AG09319 (cell line): ENCODE results near the gene SLC35F4.

Experiments
- DNase-seq: peaks from one replicate; pipeline ENCODE4 v3.0.0-alpha.2; 2010; ENCODE audit warnings: low read depth; ENCODE audit errors: extremely low read depth
- TF ChIP-seq, protein P1 (sequence below): IDR thresholded peaks from 2 replicates; pipeline ENCODE4 v1.5.1; 2011; ENCODE audit warnings: low read depth, mild to moderate bottlenecking, inconsistent platforms, low read length, moderate library complexity

Gene SLC35F4

DNA sequence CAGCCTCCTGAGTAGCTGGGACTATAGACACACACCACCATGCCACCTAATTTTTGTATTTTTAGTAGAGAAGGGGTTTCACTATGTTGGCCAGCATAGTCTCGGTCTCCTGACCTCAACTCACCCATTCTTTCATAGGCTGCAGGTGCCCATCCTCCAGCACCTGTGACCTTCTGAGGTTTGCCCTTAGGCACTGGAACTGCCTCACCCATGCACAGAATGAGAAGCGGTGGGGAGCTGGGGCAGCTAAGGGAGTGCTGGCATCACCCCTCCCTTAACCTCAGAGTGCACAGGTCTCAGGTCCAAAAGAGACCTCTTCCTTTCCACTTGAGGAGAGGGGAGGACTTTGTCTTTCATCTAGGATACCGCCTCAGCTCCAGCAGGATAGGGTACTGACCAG is 194.9 kb downstream of the SLC35F4 start:
- TF ChIP-seq, protein P1, sequence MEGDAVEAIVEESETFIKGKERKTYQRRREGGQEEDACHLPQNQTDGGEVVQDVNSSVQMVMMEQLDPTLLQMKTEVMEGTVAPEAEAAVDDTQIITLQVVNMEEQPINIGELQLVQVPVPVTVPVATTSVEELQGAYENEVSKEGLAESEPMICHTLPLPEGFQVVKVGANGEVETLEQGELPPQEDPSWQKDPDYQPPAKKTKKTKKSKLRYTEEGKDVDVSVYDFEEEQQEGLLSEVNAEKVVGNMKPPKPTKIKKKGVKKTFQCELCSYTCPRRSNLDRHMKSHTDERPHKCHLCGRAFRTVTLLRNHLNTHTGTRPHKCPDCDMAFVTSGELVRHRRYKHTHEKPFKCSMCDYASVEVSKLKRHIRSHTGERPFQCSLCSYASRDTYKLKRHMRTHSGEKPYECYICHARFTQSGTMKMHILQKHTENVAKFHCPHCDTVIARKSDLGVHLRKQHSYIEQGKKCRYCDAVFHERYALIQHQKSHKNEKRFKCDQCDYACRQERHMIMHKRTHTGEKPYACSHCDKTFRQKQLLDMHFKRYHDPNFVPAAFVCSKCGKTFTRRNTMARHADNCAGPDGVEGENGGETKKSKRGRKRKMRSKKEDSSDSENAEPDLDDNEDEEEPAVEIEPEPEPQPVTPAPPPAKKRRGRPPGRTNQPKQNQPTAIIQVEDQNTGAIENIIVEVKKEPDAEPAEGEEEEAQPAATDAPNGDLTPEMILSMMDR, result no peak
- no peak for DNase-seq

DNA sequence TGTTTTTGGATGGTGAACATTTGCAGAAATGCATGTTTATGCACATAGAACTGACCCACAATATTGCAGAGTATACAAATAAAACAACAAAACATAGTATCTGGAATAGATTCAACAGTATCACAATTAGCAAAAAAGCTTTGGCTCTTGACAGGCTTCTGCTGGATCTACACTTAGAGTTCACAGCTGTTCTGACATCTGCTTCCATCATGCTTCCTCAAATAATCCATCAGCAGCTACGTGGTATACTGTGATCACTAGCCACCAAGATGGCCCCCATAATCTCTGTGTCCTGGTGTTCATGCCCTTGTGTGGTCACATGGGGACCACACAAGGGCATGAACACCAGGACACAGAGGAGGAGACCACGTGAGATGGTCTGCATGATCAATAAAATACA is 205.7 kb downstream of the SLC35F4 start:
- no peak for DNase-seq

DNA sequence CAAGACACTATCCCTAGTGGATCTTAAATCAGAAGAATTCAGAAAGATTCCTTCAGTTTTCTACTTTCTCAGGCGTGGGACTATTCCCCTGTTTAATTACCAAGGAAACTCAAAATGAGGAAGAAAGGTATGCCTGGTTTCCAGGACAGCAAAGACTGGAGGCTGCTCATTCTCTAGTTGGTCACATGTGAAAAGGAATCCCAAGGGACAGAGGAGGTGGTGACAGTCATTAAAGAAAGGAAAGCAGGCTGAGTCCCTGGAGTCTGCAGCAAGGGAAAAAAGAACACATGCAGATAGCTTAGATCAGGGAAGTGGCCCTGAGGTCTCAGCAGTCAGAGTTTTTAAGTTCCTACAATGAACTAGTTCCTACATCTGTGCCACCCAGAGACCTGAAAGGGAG is 206.8 kb downstream of the SLC35F4 start:
- no peak for DNase-seq
- TF ChIP-seq, protein P1, result no peak

More for the DNA sequence above, 205.7 kb downstream of the SLC35F4 start:
- TF ChIP-seq, protein P1, result no peak

DNA sequence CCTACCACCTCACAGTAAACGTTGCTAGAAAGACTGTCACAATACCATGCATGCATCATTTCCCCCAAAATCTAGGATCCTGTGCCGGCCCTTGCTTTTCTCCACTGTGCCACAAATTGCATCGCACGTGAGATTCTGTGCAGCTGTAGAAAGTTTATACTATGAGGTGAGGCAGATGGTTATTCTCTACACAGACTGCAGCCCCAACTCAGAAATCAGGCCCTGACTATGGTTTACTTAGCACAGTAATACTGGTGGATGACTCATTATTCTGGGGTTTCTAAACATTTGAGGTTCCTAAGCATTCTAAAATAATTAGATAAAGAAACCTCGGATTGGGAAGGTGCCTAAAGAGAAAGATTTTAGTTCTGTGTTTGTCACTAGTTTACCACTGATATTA is 208.4 kb downstream of the SLC35F4 start:
- no peak for DNase-seq
- TF ChIP-seq, protein P1, result no peak

DNA sequence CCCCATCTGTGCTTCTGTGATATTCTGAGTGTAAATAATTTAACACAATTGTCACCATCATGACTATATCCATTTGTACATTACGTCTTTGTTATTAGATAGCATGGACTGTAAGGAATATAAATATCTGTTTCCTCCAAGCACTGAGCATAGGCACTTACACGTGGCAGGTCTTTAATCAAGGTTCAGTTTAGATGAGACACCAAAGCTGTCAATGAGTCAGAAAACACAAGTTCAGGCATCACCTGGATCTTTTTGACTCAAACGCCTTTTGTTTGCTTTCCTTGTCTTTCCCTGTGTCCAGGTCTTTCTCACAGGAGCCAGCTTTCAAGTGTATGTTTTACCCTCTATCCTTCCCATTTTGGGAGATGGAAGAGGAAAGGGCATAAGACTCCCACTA is 209.0 kb downstream of the SLC35F4 start:
- TF ChIP-seq, protein P1, result no peak
- no peak for DNase-seq

DNA sequence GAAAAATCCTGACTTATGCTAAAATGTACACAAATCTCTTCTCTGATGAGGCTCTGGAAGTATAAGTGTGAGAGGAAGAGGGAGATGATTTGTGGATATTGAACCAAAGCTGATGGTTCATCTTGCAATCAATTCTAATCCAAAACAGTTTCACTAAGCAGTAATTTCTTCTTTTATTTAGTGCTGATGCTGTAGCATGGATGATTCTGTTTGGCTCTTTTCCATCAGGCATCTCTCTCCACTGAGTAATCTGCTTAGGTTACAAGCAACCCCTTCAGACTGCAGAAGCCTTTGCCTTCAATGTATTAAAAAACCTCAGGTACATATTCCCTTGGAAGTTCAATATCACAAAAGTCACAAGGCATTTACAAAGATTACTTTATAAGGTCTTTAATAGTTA is 213.1 kb downstream of the SLC35F4 start:
- TF ChIP-seq, protein P1, result no peak
- no peak for DNase-seq

DNA sequence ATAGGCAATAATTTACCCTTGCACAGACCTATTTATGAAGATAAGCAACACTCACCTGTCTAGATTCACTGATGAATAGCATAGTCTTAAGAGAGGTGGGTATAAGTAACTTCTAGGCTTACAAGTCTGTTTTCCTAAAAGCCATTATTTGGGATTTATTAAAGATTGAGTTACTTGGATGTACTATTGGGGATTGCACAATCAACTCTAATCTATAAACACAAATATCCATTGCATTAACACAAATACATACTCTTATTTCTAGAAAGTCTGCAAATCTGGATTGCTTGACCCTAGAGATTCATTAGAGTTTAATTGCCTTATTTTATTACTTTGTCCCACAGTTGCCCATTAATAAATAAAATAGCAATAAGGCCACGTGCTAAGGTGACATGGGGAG is 224.1 kb downstream of the SLC35F4 start:
- TF ChIP-seq, protein P1, result no peak

DNA sequence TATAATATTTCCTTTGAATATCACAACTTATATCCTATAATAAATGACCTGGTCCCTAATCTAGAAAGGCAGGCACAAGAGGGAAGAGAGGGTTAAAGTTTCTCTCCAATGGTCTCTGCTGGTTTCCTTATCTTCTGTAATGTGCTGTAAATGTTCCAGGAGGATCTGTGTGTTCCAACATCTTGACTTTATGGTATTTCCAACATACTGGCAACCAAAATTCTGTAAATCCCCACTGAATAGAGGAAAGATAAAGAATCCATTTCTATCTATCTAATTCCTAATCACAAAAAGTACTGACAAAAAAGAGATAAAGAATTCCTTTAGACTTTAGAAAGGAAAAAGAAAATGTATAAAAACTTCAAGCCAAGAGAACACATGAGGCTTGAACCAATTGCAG is 225.9 kb downstream of the SLC35F4 start:
- DNase-seq, result no peak
- TF ChIP-seq, protein P1, result no peak

More for the DNA sequence above, 224.1 kb downstream of the SLC35F4 start:
- DNase-seq, result no peak
